ENCODE data around the gene PBX1.

- no peak for TF ChIP-seq CTCF (IDR thresholded peaks at IDR 0.05)
- no peak for TF ChIP-seq POLR2A (IDR thresholded peaks at IDR 0.05)
These were observed 231.1 kb downstream of the PBX1 start for GRCh38 chr1:164790081-164790480.

All from right lobe of liver (tissue), 4 donors.